H9 (cell line): ENCODE results near the gene POLDIP3. TPM values are rescaled to one million over a fixed set of nuclear protein-coding genes. Genes with fewer than 3 reads are reported as not detected.

Source experiments
- DNase-seq: peaks from one replicate; pipeline ENCODE4 v3.0.0-alpha.2; 2017
- H2AFZ ChIP-seq: one replicate; pipeline ENCODE4 v1.6.1; 2013; ENCODE audit warnings: mild to moderate bottlenecking, low read length, control low read depth, moderate library complexity
- H2AK5ac ChIP-seq: 2 replicates; pipeline ENCODE4 v1.6.1; 2013; ENCODE audit warnings: low read length, control low read depth, mixed read lengths; ENCODE audit not compliant: insufficient read length
- H2BK120ac ChIP-seq: one replicate; pipeline ENCODE4 v1.6.1; 2013; ENCODE audit warnings: low read depth, mild to moderate bottlenecking, low read length, control low read depth, inconsistent platforms; ENCODE audit not compliant: poor library complexity, severe bottlenecking
- H2BK12ac ChIP-seq: 2 replicates; pipeline ENCODE4 v1.6.1; 2013; ENCODE audit warnings: low read length, control low read depth, mixed read lengths, low read depth; ENCODE audit not compliant: insufficient read length
- H2BK15ac ChIP-seq: 2 replicates; pipeline ENCODE4 v1.6.1; 2013; ENCODE audit warnings: low read depth, low read length, control low read depth
- H2BK20ac ChIP-seq: one replicate; pipeline ENCODE4 v1.6.1; 2013; ENCODE audit warnings: low read depth, mild to moderate bottlenecking, low read length, control low read depth, inconsistent platforms; ENCODE audit not compliant: poor library complexity, severe bottlenecking
- H2BK5ac ChIP-seq: 2 replicates; pipeline ENCODE4 v1.6.1; 2013; ENCODE audit warnings: low read length, control low read depth, mixed read lengths; ENCODE audit not compliant: insufficient read length
- H3K14ac ChIP-seq: 2 replicates; pipeline ENCODE4 v1.6.1; 2013; ENCODE audit warnings: low read length, control low read depth; ENCODE audit not compliant: insufficient read depth
- H3K18ac ChIP-seq: 2 replicates; pipeline ENCODE4 v1.6.1; 2013; ENCODE audit warnings: low read depth, mild to moderate bottlenecking, mixed read lengths, low read length, control low read depth; ENCODE audit not compliant: insufficient read length
- H3K23ac ChIP-seq: 2 replicates; pipeline ENCODE4 v1.6.1; 2013; ENCODE audit warnings: low read length, control low read depth, mixed read lengths, low read depth; ENCODE audit not compliant: insufficient read length
- H3K23me2 ChIP-seq: 2 replicates; pipeline ENCODE4 v1.6.1; 2013; ENCODE audit warnings: low read depth, mild to moderate bottlenecking, mixed read lengths, low read length, control low read depth; ENCODE audit not compliant: insufficient read length, poor library complexity, severe bottlenecking
- H3K27ac ChIP-seq: 2 replicates; pipeline ENCODE4 v1.5.1; 2013; ENCODE audit warnings: low read length, control low read depth, mixed read lengths, low read depth; ENCODE audit not compliant: insufficient read length
- H3K27me3 ChIP-seq: 2 replicates; pipeline ENCODE4 v1.6.1; 2013; ENCODE audit warnings: low read length, control low read depth, inconsistent platforms; ENCODE audit not compliant: insufficient read depth
- H3K4ac ChIP-seq: 2 replicates; pipeline ENCODE4 v1.6.1; 2013; ENCODE audit warnings: low read depth, mild to moderate bottlenecking, control low read depth, inconsistent platforms, low read length, moderate library complexity
- H3K4me1 ChIP-seq: 2 replicates; pipeline ENCODE4 v1.6.1; 2013; ENCODE audit warnings: low read length, control low read depth, inconsistent platforms; ENCODE audit not compliant: insufficient read depth
- H3K4me2 ChIP-seq: 2 replicates; pipeline ENCODE4 v1.6.1; 2013; ENCODE audit warnings: low read length, control low read depth, mixed read lengths; ENCODE audit not compliant: insufficient read length, insufficient read depth
- H3K56ac ChIP-seq: 2 replicates; pipeline ENCODE4 v1.6.1; 2013; ENCODE audit warnings: low read depth, mild to moderate bottlenecking, mixed read lengths, low read length, control low read depth; ENCODE audit not compliant: insufficient read length
- H3K79me1 ChIP-seq: 2 replicates; pipeline ENCODE4 v1.6.1; 2013; ENCODE audit warnings: low read depth, mild to moderate bottlenecking, moderate library complexity, low read length, control low read depth, inconsistent platforms; ENCODE audit not compliant: insufficient read depth, poor library complexity, severe bottlenecking
- H3K79me2 ChIP-seq: 2 replicates; pipeline ENCODE4 v1.6.1; 2013; ENCODE audit warnings: low read length, control low read depth, inconsistent platforms; ENCODE audit not compliant: insufficient read depth
- H3K9ac ChIP-seq: 2 replicates; pipeline ENCODE4 v1.6.1; 2013; ENCODE audit warnings: low read length, control low read depth, mixed read lengths; ENCODE audit not compliant: insufficient read length; ENCODE audit errors: extremely low read depth
- H3K9me3 ChIP-seq: one replicate; pipeline ENCODE4 v1.6.1; 2013; ENCODE audit warnings: low read depth, low read length, inconsistent platforms; ENCODE audit not compliant: control insufficient read depth
- H3T11ph ChIP-seq: one replicate; pipeline ENCODE4 v1.6.1; 2013; ENCODE audit warnings: mild to moderate bottlenecking, low read length, control low read depth, inconsistent platforms
- H4K20me1 ChIP-seq: one replicate; pipeline ENCODE4 v1.6.1; 2013; ENCODE audit not compliant: control insufficient read depth, insufficient read length, insufficient read depth
- H4K5ac ChIP-seq: 2 replicates; pipeline ENCODE4 v1.6.1; 2013; ENCODE audit warnings: low read depth, mild to moderate bottlenecking, mixed read lengths, low read length, control low read depth; ENCODE audit not compliant: insufficient read length
- H4K8ac ChIP-seq: replicated peaks from 2 replicates; pipeline ENCODE4 v1.6.1; 2013; ENCODE audit warnings: low read length, control low read depth, mixed read lengths, low read depth; ENCODE audit not compliant: insufficient read length
- H4K91ac ChIP-seq: 2 replicates; pipeline ENCODE4 v1.6.1; 2013; ENCODE audit warnings: low read depth, mild to moderate bottlenecking, moderate library complexity, mixed read lengths, low read length, control low read depth; ENCODE audit not compliant: insufficient read length
- H3K27ac Mint-ChIP-seq, 3 experiments: 2 replicates in 2 of 3; 3 replicates in 1 of 3; pipeline ENCODE4 v1.8.0; 2020 to 2021; ENCODE audit warnings: mixed read lengths in 3 of 3, mild to moderate bottlenecking in 1 of 3, moderate library complexity in 1 of 3
- H3K27me3 Mint-ChIP-seq: 2 replicates; pipeline ENCODE4 v1.8.0; 2021; ENCODE audit warnings: low read depth, mild to moderate bottlenecking, moderate library complexity, mixed read lengths
- H3K36me3 Mint-ChIP-seq, 3 experiments: 2 replicates in 2 of 3; 3 replicates in 1 of 3; pipeline ENCODE4 v1.8.0; 2020 to 2021; ENCODE audit warnings: low read depth in 3 of 3, mixed read lengths in 3 of 3; ENCODE audit not compliant: insufficient read depth in 1 of 3
- H3K4me1 Mint-ChIP-seq, 2 experiments: 2 replicates each; pipeline ENCODE4 v1.8.0; 2020; ENCODE audit warnings: mixed read lengths in 2 of 2
- H3K4me3 Mint-ChIP-seq, 2 experiments: 2 replicates in 1 of 2; 3 replicates in 1 of 2; pipeline ENCODE4 v1.8.0; 2020 to 2021; ENCODE audit warnings: mild to moderate bottlenecking in 2 of 2, mixed read lengths in 2 of 2, moderate library complexity in 1 of 2
- H3K9me3 Mint-ChIP-seq, 2 experiments: 2 replicates in 1 of 2; 3 replicates in 1 of 2; pipeline ENCODE4 v1.8.0; 2020; ENCODE audit warnings: mild to moderate bottlenecking in 2 of 2, mixed read lengths in 2 of 2, moderate library complexity in 1 of 2
- WGBS: extraction: QIAGEN DNeasy Blood & Tissue Kit; methylation state at CpG from one replicate; pipeline ENCODE4 v1.1.7; 2013; ENCODE audit warnings: missing lambda C conversion rate, low lambda C conversion rate, mixed read lengths; ENCODE audit not compliant: insufficient read length; ENCODE audit errors: extremely low coverage; 5-methylcytosine and 5-hydroxymethylcytosine counted together
- total RNA-seq: library from RNA; stranded (reverse); gene quantifications from 2 replicates; pipeline ENCODE4 v1.2.1, GENCODE V29; 2021
- TF ChIP-seq, protein P1 (sequence below): fragments of 200-600 bp; sonication (generic); conservative IDR thresholded peaks from 3 replicates; pipeline ENCODE4 v1.8.0; 2021; ENCODE audit warnings: antibody characterized with exemption, mild to moderate bottlenecking

Gene POLDIP3
- total RNA-seq, 1 experiment from 2014 or later, result 90.8 TPM

DNA sequence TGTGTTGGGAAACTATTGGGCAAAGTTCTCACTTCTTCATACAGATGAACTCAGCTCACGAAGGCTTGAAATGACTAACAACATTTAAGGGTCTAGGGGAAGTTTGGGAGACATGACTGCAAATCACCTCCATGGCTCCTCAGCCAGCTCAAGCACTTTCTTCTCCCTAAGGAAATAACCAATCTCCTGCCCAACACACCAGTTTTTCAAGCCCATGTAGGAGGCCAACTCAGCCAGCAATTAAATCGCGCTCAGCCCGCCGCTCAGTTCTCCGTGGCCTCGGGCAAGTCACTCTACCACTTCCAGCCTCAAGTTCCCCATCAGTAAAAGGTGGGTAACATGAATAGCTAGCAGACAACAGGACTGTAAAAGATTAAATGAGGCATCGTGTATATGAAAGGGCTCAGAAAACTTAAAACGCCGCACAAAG, 796 bp downstream of the POLDIP3 start:
- no peaks in the 10 kb centered on the region for H4K20me1 ChIP-seq
- H3K27me3 ChIP-seq, result no peaks in the 10 kb centered on the region
- peak overlapping the region; percentile 55 for H3K18ac ChIP-seq
- no peak overlapping the region for H3T11ph ChIP-seq
- H2BK5ac ChIP-seq, result no peak overlapping the region
- H2AFZ ChIP-seq, result no peak overlapping the region
- H3K4me1 Mint-ChIP-seq, result peaks cover 51 to 55% of the 10 kb centered on the region in 2 experiments
- H3K27me3 Mint-ChIP-seq, result peaks cover 2% of the 10 kb centered on the region
- H3K4me3 Mint-ChIP-seq, result peak overlapping the region; percentile 93 to 94
- WGBS, result no CpG with 5 or more reads among the region's 10 CpGs
- no peak overlapping the region for H4K5ac ChIP-seq
- H3K4me2 ChIP-seq, result peak overlapping the region; percentile 80
- peaks cover 35% of the 10 kb centered on the region for H3K79me2 ChIP-seq
- no peak overlapping the region for H3K23ac ChIP-seq
- H2AK5ac ChIP-seq, result no peak overlapping the region
- no peak overlapping the region for H2BK15ac ChIP-seq
- H3K4ac ChIP-seq, result no peak overlapping the region; the same call in 1 of the 2 replicates
- no peak overlapping the region for H3K56ac ChIP-seq
- peak overlapping the region; percentile 94 for H3K9ac ChIP-seq
- TF ChIP-seq, protein P1, sequence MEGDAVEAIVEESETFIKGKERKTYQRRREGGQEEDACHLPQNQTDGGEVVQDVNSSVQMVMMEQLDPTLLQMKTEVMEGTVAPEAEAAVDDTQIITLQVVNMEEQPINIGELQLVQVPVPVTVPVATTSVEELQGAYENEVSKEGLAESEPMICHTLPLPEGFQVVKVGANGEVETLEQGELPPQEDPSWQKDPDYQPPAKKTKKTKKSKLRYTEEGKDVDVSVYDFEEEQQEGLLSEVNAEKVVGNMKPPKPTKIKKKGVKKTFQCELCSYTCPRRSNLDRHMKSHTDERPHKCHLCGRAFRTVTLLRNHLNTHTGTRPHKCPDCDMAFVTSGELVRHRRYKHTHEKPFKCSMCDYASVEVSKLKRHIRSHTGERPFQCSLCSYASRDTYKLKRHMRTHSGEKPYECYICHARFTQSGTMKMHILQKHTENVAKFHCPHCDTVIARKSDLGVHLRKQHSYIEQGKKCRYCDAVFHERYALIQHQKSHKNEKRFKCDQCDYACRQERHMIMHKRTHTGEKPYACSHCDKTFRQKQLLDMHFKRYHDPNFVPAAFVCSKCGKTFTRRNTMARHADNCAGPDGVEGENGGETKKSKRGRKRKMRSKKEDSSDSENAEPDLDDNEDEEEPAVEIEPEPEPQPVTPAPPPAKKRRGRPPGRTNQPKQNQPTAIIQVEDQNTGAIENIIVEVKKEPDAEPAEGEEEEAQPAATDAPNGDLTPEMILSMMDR, result no peak
- H3K36me3 Mint-ChIP-seq, result peaks cover 19 to 41% (median 34%) of the 10 kb centered on the region in 3 experiments; a peak in 6 of 7 replicates
- peak overlapping the region; percentile 90 for H3K14ac ChIP-seq
- H3K27ac Mint-ChIP-seq, result peak overlapping the region; percentile 91 to 98 (median 98)
- DNase-seq, result no peak
- no peak overlapping the region for H2BK120ac ChIP-seq
- peak overlapping the region; percentile 75 for H3K27ac ChIP-seq
- H4K8ac ChIP-seq, result no peak overlapping the region
- no peaks in the 10 kb centered on the region; a peak in 1 of 5 replicates for H3K9me3 Mint-ChIP-seq
- H3K4me1 ChIP-seq, result peaks cover 5% of the 10 kb centered on the region; the same call in 1 of the 2 replicates
- no peak overlapping the region for H2BK20ac ChIP-seq
- no peak overlapping the region for H2BK12ac ChIP-seq
- peaks cover 13% of the 10 kb centered on the region for H3K79me1 ChIP-seq
- peaks cover 5% of the 10 kb centered on the region for H3K23me2 ChIP-seq
- no peak overlapping the region for H4K91ac ChIP-seq
- H3K9me3 ChIP-seq, result no peaks in the 10 kb centered on the region
